GM21423 (cell line): ENCODE data around the gene PCDHGC5.

Experiments used
- ATAC-seq: cut with Tn5 transposase; IDR thresholded peaks from one replicate; pipeline ENCODE4 v1.9.1; 2021; ENCODE audit warnings: mild to moderate bottlenecking, moderate library complexity; ENCODE audit not compliant: unreplicated experiment

PCDHGC5 gene

DNA sequence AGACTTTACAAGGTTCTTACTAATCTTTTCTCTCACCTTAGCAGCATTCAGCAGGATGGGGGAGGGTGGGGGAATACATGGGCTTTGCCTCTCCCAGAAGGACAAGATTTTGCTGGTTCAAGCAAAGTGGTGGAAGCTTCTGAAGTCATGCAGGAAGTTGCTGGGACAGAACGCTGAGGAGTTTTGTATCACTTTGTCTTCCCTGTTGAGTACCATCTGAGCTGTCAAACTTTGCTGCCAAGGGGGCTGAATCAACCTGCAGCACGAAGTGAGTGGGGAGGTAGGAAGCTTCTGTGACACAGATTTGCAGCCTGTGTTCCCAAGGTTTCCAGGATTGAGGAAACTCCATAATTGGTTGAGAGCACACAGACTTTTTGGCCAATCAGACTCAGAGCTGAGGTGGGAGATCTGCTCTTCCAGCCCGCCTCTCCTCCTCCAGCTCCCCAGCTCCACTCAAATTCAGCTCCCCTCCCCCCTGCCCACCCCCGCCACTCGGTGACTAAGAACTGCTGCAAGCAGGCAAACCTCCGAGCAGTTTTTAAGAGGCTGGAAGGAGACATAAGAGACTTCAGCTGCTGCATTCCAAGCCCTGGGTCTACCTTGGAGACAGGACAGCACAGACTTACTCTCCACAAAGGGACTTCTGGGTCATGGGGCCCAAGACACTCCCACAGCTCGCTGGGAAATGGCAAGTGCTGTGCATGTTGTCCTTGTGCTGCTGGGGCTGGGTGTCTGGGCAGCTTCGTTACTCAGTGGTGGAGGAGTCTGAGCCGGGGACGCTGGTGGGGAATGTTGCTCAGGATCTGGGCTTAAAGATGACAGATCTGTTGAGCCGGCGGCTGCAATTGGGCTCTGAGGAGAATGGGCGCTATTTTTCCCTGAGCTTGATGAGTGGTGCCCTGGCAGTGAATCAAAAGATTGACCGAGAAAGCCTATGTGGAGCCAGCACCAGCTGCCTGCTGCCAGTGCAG is at the start of gene PCDHGC5:
PCDHGC5 (plus strand) TSS at position 491 of the 971 bp plus-strand sequence; CDS start at position 651, 160 bp downstream.
- no peak for ATAC-seq

DNA sequence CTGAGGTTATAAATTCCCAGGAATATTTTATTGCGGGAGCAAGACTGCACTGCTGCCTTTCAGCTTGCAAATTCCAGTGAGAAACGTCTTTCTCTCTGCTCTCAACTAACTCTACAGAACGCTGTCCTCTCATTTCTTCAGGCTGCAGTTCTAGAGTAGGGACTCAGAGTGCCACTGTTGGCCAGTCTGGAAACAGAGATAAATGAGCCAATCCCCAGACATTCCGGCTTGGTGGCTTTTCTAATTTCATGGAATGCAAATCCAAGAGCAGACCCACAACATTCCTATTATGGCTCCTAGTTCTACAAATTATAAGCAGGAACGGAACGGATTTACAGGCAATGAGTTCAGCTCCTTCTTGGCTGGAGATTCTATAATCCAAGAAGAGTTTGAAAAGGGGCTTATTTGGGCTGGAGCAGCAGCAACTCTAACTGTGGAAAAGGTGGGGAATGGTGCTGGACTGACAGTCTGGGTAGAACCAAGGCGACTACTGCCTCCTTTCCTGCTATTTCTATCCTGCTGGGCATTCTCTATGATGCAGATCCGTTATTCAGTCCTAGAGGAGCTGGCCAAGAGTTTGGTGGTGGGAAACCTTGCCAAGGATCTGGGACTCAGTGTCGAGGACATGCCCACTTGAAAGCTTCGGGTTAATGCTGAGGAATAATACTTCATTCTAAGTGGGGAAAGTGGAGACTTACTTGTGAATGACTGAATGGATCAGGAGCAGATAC is 49.3 kb upstream of the PCDHGC5 start:
- no peak for ATAC-seq

DNA sequence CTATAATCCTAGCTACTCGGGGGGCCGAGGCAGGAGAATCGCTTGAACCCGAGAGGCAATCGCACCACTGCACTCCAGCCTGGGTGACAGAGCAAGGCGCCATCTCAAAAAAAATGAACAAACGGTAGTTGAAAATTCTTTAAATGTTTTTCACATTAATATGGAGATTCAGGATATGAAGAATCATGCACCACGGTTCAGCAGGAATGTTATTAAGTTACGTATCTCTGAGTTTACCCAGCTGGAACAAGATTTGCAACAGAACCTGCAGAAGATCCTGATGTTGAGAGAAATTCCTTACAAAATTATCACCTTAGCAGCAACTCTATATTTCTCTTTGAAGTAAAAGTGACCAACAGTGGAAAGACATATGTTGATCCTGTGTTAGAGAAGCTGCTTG is 48.5 kb upstream of the PCDHGC5 start:
- no peak for ATAC-seq

DNA sequence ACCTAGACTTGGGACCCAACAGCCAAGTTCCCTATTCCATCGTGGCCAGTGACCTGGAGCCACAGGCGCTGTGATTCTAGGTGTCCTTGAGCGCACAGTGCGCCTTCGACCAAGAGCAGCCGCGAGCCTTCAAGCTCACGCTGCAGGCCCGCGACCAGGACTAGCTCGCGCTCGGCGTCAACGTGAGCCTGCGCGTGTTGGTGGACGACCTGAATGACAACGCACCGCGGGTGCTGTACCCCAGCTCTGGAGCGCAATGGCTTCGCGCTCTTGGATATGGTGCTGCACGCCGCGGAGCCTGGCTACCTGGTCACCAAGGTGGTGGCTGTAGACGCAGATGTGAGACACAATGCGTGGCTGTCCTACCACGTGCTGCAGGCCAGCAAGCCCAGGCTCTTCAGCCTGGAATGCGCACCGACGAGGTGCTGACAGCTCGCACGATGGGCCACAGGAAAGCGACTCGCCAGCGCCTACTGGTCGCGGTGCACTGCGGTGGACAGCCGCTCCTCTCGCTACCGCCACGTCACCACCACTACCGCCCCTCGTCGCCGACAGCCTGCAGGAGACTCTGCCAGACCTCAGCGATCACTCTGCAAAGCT is 47.2 kb upstream of the PCDHGC5 start:
- no peak for ATAC-seq

DNA sequence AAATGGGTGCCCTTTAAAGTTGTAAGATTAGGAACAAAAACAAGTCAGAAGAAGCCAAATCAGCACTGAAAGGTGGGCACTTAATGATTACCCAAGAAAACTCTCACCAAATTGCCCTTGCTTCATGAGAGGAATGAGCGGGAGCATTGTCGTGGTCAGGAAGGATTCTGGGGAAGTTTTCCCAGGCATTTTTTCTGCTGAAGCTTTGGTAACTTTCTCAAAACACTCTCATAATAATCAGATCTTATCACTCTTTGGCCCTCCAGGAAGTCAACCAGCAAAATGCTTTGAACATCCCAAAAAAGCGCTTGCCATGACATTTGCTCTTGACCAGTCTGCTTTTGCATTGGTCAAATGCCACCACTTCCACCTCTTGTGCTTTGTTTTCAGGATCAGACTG is 23.5 kb upstream of the PCDHGC5 start:
- ATAC-seq: no peak

DNA sequence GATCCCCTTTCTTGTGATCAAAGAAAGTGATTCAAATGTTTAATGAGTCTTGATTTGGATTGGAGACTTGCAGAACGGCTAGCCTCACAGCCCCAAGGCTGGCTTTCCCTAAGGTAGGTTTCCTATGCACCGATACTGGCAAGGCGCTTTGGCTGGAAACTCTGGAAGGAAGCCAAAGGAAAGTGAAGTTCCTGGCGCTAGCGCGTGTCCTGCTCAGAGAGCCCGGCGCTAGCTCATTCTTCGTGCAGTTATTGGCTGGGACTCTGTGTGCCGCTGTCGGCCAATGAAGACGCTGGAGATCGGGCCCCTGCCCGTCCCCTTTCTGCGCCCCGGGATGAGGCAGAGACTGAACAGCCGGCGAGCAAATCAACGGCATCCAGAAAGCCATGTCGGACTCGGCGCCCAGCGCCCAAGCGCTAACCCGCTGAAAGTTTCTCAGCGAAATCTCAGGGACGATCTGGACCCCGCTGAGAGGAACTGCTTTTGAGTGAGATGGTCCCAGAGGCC is 13.2 kb upstream of the PCDHGC5 start, which contains the start of gene PCDHGC3:
PCDHGC3 (plus strand) TSS at position 342 of the 507 bp plus-strand sequence; CDS start at position 493, 151 bp downstream.
- peak; percentile 95 for ATAC-seq

DNA sequence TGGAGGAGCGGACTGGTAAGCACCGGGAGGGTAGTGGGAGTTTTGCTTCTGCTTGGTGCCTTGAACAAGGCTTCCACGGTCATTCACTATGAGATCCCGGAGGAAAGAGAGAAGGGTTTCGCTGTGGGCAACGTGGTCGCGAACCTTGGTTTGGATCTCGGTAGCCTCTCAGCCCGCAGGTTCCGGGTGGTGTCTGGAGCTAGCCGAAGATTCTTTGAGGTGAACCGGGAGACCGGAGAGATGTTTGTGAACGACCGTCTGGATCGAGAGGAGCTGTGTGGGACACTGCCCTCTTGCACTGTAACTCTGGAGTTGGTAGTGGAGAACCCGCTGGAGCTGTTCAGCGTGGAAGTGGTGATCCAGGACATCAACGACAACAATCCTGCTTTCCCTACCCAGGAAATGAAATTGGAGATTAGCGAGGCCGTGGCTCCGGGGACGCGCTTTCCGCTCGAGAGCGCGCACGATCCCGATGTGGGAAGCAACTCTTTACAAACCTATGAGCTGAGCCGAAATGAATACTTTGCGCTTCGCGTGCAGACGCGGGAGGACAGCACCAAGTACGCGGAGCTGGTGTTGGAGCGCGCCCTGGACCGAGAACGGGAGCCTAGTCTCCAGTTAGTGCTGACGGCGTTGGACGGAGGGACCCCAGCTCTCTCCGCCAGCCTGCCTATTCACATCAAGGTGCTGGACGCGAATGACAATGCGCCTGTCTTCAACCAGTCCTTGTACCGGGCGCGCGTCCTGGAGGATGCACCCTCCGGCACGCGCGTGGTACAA is 12.6 kb upstream of the PCDHGC5 start:
- peak; percentile 16 for ATAC-seq

DNA sequence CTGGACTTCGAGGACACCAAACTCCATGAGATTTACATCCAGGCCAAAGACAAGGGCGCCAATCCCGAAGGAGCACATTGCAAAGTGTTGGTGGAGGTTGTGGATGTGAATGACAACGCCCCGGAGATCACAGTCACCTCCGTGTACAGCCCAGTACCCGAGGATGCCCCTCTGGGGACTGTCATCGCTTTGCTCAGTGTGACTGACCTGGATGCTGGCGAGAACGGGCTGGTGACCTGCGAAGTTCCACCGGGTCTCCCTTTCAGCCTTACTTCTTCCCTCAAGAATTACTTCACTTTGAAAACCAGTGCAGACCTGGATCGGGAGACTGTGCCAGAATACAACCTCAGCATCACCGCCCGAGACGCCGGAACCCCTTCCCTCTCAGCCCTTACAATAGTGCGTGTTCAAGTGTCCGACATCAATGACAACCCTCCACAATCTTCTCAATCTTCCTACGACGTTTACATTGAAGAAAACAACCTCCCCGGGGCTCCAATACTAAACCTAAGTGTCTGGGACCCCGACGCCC is 11.8 kb upstream of the PCDHGC5 start:
- ATAC-seq: no peak

DNA sequence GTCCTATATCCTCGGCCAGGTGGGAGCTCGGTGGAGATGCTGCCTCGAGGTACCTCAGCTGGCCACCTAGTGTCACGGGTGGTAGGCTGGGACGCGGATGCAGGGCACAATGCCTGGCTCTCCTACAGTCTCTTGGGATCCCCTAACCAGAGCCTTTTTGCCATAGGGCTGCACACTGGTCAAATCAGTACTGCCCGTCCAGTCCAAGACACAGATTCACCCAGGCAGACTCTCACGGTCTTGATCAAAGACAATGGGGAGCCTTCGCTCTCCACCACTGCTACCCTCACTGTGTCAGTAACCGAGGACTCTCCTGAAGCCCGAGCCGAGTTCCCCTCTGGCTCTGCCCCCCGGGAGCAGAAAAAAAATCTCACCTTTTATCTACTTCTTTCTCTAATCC is 11.1 kb upstream of the PCDHGC5 start:
- no peak for ATAC-seq

DNA sequence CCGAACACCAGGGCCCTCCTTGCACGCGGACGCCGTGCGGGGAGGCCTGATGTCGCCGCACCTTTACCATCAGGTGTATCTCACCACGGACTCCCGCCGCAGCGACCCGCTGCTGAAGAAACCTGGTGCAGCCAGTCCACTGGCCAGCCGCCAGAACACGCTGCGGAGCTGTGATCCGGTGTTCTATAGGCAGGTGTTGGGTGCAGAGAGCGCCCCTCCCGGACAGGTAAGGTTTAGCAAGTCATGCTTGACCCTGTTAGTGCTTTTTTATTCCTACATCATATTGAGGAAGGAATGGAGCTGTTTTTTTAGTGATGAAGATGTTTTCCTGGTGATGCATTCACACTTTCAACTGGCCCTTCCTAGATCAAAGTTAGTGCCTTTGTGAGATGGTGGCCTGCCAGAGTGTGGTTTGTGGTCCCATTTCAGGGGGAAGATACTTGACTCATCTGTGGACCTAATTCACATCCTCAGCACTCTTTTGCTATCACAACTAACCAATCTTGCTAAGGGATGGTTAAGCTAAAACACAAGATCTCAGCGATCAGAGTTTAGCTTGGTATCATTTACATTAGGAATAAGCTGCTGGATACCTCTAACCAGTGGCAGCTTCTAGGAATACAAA is 10.4 kb upstream of the PCDHGC5 start:
- no peak for ATAC-seq

DNA sequence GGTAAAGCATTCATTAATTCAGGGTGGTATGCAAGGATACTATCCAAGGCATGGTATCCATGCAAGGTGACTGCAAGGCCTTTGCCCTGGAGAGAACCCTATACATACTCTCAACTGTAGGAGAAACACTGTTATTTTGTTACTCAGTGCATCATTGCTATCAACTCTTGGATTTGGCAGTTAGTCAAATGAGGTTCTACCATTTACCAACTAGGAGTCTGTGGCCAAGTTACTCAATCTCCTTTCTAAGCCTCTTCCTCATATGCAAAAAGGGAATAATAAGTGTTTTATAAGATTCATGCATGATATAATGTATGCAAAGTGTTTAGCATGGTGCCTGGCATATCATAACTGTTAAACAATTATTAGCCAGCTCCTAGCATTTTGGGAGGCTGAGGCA is 9.1 kb upstream of the PCDHGC5 start:
- no peak for ATAC-seq

DNA sequence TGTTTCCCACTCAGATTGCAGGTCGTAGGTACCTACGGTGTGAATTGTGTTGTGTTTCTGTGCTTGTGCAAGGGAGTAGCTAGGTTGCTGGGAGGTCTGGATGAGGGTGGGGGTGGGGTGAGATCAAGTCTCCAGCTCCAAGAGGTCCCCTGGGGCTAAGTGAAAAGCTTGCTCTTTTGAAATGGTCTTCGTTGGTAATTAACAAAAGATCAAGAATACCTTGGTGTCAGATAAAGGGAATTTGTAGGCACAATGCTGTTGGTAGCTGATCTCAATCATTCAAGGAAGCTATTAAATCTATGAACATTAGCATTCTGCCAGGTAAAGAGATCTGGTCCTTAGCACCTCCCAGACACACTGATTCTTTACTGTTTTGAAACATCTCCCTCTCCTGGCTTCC is 5.0 kb upstream of the PCDHGC5 start:
- ATAC-seq: no peak

DNA sequence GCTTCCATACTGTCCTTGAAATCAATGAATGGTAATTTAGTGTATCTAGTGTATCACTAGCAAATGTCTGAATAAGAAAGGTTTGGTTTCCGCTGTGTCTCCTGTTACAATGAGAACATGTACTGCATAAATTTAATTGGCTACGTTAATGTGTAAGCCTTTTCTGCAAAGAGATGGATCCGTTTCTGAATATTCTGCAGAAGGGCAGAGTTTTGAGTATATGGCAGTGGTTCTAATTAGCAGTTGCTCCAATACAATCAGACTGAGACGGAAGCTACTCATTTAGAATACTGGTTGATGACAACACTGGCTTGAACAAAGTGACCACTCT is 4.6 kb upstream of the PCDHGC5 start:
- no peak for ATAC-seq

DNA sequence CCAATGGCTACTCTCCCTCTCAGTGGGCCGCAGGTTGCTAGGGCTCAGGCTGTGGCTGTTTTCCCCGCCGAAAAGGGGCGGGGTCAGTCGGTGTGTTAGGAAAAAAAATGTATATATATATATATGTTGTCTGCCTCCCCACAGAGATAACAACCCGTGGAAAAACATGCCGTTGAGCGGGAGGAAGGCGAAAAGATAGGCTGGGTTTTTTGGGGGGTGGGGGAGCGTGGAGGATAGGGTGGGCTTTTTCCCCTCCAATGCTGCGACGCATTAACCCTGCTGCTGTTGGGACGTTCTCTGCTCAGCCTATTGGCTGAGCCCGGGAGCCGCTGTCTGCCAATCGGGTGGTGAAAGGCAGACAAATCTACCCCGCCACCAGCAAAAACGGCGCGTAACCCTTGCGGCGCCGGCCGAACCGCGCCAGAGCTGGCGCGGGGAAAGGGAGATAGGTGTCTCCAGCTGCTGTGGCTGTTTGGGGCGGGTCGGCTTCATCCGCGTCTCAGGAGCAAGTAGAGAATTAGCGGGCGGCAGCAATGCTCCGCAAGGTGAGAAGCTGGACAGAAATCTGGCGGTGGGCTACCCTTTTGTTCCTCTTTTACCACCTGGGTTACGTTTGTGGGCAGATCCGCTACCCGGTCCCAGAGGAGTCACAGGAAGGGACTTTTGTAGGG is 4.1 kb upstream of the PCDHGC5 start, which contains the start of gene PCDHGC4:
PCDHGC4 (plus strand) TSS at position 390 of the 671 bp plus-strand sequence; CDS start at position 534, 144 bp downstream.
- no peak for ATAC-seq

DNA sequence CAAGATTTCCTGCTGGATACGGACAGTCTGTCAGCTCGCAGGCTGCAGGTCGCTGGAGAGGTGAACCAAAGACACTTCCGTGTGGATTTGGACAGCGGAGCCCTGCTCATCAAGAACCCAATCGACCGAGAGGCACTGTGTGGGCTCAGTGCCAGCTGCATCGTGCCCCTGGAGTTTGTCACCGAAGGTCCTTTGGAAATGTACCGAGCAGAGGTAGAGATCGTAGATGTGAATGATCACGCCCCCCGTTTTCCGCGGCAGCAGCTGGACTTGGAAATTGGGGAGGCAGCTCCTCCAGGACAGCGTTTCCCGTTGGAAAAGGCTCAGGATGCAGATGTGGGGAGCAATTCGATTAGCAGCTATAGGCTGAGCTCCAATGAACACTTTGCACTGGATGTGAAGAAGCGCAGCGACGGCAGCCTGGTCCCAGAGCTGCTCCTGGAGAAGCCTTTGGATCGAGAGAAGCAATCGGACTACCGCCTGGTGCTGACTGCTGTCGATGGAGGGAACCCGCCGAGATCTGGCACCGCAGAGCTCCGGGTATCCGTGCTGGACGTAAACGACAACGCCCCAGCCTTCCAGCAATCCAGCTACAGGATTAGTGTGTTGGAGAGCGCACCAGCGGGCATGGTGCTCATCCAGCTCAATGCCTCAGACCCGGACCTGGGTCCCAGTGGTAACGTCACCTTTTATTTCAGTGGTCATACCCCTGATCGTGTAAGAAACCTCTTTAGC is 3.4 kb upstream of the PCDHGC5 start:
- no peak for ATAC-seq

DNA sequence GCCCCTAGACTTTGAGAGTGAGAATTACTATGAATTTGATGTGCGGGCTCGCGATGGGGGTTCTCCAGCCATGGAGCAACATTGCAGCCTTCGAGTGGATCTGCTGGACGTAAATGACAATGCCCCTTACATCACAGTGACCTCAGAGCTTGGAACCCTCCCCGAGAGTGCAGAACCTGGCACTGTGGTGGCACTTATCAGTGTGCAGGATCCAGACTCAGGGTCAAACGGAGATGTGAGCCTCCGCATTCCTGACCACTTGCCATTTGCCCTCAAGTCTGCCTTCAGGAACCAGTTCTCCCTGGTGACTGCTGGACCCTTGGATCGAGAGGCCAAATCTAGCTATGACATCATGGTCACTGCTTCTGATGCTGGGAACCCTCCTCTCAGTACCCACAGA is 2.8 kb upstream of the PCDHGC5 start:
- ATAC-seq: no peak

DNA sequence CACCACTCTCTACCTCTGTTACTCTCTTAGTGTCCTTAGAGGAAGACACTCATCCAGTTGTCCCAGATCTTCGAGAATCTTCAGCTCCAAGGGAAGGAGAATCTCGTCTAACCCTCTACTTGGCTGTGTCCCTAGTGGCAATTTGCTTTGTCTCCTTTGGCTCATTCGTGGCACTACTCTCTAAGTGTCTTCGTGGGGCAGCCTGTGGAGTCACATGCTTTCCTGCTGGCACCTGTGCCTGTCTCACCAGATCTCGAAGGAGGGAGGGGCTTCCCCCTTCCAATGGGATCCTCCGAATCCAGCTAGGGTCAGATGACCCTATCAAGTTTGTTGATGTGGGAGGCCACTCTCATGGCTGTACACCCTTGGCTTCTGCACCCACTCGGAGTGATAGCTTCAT is 1.8 kb upstream of the PCDHGC5 start:
- no peak for ATAC-seq

DNA sequence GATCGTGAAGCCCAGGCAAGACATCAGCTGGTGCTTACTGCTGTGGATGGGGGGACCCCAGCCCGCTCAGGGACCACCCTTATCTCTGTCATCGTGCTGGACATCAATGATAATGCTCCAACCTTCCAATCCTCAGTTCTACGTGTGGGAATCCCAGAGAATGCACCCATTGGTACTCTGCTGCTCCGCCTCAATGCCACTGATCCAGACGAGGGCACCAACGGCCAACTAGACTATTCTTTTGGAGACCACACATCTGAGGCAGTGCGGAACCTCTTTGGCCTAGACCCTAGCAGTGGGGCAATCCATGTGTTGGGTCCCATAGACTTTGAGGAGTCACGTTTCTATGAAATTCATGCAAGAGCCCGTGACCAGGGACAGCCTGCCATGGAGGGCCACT is 960 bp downstream of the PCDHGC5 start:
- ATAC-seq: no peak

DNA sequence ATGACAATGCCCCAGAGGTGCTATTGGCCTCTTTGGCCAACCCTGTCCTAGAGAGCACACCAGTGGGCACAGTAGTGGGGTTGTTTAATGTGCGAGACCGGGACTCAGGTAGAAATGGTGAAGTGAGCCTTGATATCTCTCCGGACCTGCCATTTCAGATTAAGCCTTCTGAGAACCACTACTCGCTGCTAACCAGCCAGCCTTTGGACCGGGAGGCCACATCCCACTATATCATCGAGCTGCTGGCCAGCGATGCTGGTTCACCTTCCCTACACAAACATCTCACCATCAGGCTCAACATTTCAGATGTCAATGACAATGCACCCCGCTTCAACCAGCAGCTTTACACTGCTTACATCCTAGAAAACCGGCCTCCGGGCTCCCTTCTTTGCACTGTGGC is 1.4 kb downstream of the PCDHGC5 start:
- no peak for ATAC-seq
